Prostate gland (tissue), 2 donors: ENCODE data around the gene AP5B1.

ENCODE experiments used
- CTCF ChIP-seq, 4 experiments: fragments of 200-600 bp in 2 of 4; fragments of 450-650 bp in 2 of 4; sonication (generic) in 2 of 4; IDR thresholded peaks; 1 replicate in 3 of 4; 2 replicates in 1 of 4; pipeline ENCODE4 v1.5.1; 2016 to 2019; ENCODE audit warnings: antibody characterized with exemption in 4 of 4, mild to moderate bottlenecking in 2 of 4, moderate library complexity in 2 of 4
- POLR2AphosphoS5 ChIP-seq: sonication (generic); formaldehyde crosslinking; IDR thresholded peaks from one replicate; pipeline ENCODE4 v1.6.1; 2017; ENCODE audit warnings: antibody characterized with exemption

DNA sequence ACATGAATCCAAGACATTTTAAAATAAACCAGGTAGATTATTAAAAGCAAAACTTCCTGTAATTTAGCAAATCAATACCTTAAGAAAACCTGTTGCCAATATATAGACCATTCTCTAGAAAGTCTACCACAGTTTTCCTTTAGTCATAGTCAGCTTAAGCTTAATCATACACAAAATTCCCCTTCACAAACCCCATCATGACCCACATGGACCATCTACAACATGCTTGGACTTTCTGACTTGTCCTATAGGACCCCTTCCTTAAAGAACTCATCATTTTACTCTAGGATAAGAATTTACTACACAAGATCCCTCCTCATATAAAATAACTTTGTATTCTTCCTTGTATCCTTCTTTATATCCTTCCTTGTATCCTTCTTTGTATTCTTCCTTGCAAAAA is 44.0 kb downstream of the AP5B1 start:
- TF ChIP-seq POLR2AphosphoS5, result no peak
- no peak for TF ChIP-seq CTCF (IDR thresholded peaks at IDR 0.05)
